Heart right ventricle (tissue), 16 donors: Measurements from ENCODE around the gene HOXB6. TPM values are rescaled to one million over a fixed set of nuclear protein-coding genes. Genes with fewer than 3 reads are reported as not detected.

Experiments used
- ATAC-seq, 8 donors: fragments of 200-7000 bp; cut with Tn5 transposase; one replicate each; pipeline ENCODE4 v1.9.1; 2020; ENCODE audit warnings: mild to moderate bottlenecking in 8 of 8, moderate library complexity in 8 of 8, moderate number of reproducible peaks in 1 of 8
- DNase-seq, 2 donors: peaks; one replicate each; pipeline ENCODE4 v3.0.0-alpha.2; 2020
- H3K27ac ChIP-seq, 10 donors: fragments of 200-600 bp; sonication (generic) in 2 of 10; one replicate each; pipeline versions ENCODE4 v1.5.0 to v1.8.0; 2020 to 2022; ENCODE audit warnings: mild to moderate bottlenecking in 3 of 10
- H3K27me3 ChIP-seq, 7 donors: fragments of 200-600 bp; one replicate each; pipeline ENCODE4 v1.8.0; 2021 to 2022; ENCODE audit warnings: mild to moderate bottlenecking in 2 of 7
- H3K36me3 ChIP-seq, 9 donors: fragments of 200-600 bp; sonication (generic) in 1 of 9; one replicate each; pipeline versions ENCODE4 v1.5.0 to v1.8.0; 2020 to 2022; ENCODE audit warnings: mild to moderate bottlenecking in 2 of 9
- H3K4me1 ChIP-seq, 9 donors: fragments of 200-600 bp; sonication (generic) in 1 of 9; one replicate each; pipeline versions ENCODE4 v1.5.0 to v1.8.0; 2020 to 2022; ENCODE audit warnings: mild to moderate bottlenecking in 4 of 9
- H3K4me3 ChIP-seq, 10 donors: fragments of 200-600 bp; sonication (generic) in 2 of 10; one replicate each; pipeline versions ENCODE4 v1.5.0 to v1.8.0; 2020 to 2022; ENCODE audit warnings: mild to moderate bottlenecking in 7 of 10, moderate library complexity in 2 of 10
- H3K9me3 ChIP-seq, 11 donors: fragments of 200-600 bp in 10 of 11; sonication (generic) in 2 of 11; one replicate each; pipeline versions ENCODE4 v1.5.0 to v1.8.0; 2013 to 2022; ENCODE audit warnings: mild to moderate bottlenecking in 2 of 11, control low read depth in 1 of 11, moderate library complexity in 1 of 11
- WGBS, 2 donors: extraction: QIAGEN DNeasy Blood & Tissue Kit; methylation state at CpG; one replicate each; pipeline ENCODE4 v1.1.7; 2013; ENCODE audit warnings: inconsistent platforms in 1 of 2; 5-methylcytosine and 5-hydroxymethylcytosine counted together
- intact Hi-C, 10 donors: fragments of 100-400 bp; cut with DNase I; formaldehyde crosslinking; loops; one replicate each; pipeline versions ENCODE4 v1.11.1 to v1.14.2; 2022
- polyA plus RNA-seq, 2 donors: library from polyadenylated mRNA; stranded (reverse); fragments of 200-250 nt; gene quantifications; one replicate each; pipeline ENCODE4 v1.2.3, GENCODE V29; 2013
- total RNA-seq, 10 donors: library from RNA; stranded (reverse); fragmentation: NEBNext Ultra II Directional in 3 of 10; extraction: Animal tissue kit (Norgen Biotek cat#: 25700) in 3 of 10; gene quantifications; one replicate each; pipeline versions ENCODE4 v1.2.1 to v1.2.4, GENCODE V29; 2021 to 2023
- TF ChIP-seq, protein P1 (sequence below), 9 donors: fragments of 200-600 bp; sonication (generic) in 2 of 9; IDR thresholded peaks; one replicate each; pipeline versions ENCODE4 v1.5.0 to v1.8.0; 2021 to 2022; ENCODE audit warnings: antibody characterized with exemption in 9 of 9, mild to moderate bottlenecking in 5 of 9, moderate library complexity in 1 of 9
- donor health status: Arrhythmogenic right ventricular cardiomyopathy.
- donor health status: ischemic (EF 13 %, LVEDD 7.1; RV severe dilation, severe dysfunction).
- donor health status: healthy with polysubstance abuse.
- donor health status: DM: no; HTN: yes; CAD: no.
- donor health status: DM: no; HTN: no; CAD: no.
- donor health status: ischemic (EF 25% LVEDD 6.9; RV normal size, moderate dysfunction).
- donor health status: ischemic (EF 25% LVEDD 5.7; RV mildly dilated, moderate dysfunction).
- donor health status: healthy.
- donor health status: DM: yes; HTN: yes; CAD: no.
- donor health status: Ischemic cardiomyopathy.
- donor health status: ischemic (EF 35%, LVEDD 5.7; RV mildly dilated, moderate dysfunction).
- donor health status: nonischemic (EF 11% LVEDD 7.7; RV severe dilation, severe dysfunction).
- donor health status: DM: yes; HTN: yes; CAD: no.
- donor health status: PGD.
- donor health status: ischemic (EF 29% LVEDD 5.4; RV normal size, mild dysfunction).
- donor health status: nonischemic (EF 23%, LVEDD 6.1; RV moderate dilation, normal function).

Gene HOXB6
- total and polyA plus RNA-seq, 12 donors = 0.14 to 1.2 (median 0.41) TPM; not detected in 2

- no peak for ATAC-seq
- no peak overlapping the region for H3K4me3 ChIP-seq
- DNase-seq = no peak
- WGBS, 2 donors = 41 to 44% methylated on average over 5 of the region's 5 CpGs
- H3K9me3 ChIP-seq = no peaks in the 10 kb centered on the region
- TF ChIP-seq, protein P1, sequence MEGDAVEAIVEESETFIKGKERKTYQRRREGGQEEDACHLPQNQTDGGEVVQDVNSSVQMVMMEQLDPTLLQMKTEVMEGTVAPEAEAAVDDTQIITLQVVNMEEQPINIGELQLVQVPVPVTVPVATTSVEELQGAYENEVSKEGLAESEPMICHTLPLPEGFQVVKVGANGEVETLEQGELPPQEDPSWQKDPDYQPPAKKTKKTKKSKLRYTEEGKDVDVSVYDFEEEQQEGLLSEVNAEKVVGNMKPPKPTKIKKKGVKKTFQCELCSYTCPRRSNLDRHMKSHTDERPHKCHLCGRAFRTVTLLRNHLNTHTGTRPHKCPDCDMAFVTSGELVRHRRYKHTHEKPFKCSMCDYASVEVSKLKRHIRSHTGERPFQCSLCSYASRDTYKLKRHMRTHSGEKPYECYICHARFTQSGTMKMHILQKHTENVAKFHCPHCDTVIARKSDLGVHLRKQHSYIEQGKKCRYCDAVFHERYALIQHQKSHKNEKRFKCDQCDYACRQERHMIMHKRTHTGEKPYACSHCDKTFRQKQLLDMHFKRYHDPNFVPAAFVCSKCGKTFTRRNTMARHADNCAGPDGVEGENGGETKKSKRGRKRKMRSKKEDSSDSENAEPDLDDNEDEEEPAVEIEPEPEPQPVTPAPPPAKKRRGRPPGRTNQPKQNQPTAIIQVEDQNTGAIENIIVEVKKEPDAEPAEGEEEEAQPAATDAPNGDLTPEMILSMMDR (IDR thresholded peaks at IDR 0.05) = no peak
- peaks cover 0 to 4% (median 0%) of the 10 kb centered on the region in 9 donors for H3K36me3 ChIP-seq
- H3K4me1 ChIP-seq = peaks cover 0 to 26% (median 0%) of the 10 kb centered on the region in 9 donors
- no peak overlapping the region for H3K27ac ChIP-seq
- intact Hi-C loops = no loop called here
- peaks cover 0 to 100% (median 96%) of the 10 kb centered on the region in 7 donors for H3K27me3 ChIP-seq
Observed at GRCh38 chr17:48553190-48553547, 51.6 kb downstream of the HOXB6 start.

GRCh38 chr17:48552466-48553189 lies 52.2 kb downstream of the HOXB6 start:
- Histone ChIP-seq H3K4me3 (no peak overlapping the region), H3K36me3 (peaks cover 0 to 4% (median 0%) of the 10 kb centered on the region in 9 donors), H3K27me3 (peaks cover 0 to 100% (median 96%) of the 10 kb centered on the region in 7 donors), H3K9me3 (no peaks in the 10 kb centered on the region), H3K27ac (no peak overlapping the region), H3K4me1 (peaks cover 0 to 28% (median 0%) of the 10 kb centered on the region in 9 donors)
- TF ChIP-seq, protein P1 (IDR thresholded peaks at IDR 0.05) = no peak
- 33 to 39% methylated on average over 11 of the region's 11 CpGs for WGBS, 2 donors
- no peak for ATAC-seq
- DNase-seq = no peak
- intact Hi-C loops = no loop called here

DNA sequence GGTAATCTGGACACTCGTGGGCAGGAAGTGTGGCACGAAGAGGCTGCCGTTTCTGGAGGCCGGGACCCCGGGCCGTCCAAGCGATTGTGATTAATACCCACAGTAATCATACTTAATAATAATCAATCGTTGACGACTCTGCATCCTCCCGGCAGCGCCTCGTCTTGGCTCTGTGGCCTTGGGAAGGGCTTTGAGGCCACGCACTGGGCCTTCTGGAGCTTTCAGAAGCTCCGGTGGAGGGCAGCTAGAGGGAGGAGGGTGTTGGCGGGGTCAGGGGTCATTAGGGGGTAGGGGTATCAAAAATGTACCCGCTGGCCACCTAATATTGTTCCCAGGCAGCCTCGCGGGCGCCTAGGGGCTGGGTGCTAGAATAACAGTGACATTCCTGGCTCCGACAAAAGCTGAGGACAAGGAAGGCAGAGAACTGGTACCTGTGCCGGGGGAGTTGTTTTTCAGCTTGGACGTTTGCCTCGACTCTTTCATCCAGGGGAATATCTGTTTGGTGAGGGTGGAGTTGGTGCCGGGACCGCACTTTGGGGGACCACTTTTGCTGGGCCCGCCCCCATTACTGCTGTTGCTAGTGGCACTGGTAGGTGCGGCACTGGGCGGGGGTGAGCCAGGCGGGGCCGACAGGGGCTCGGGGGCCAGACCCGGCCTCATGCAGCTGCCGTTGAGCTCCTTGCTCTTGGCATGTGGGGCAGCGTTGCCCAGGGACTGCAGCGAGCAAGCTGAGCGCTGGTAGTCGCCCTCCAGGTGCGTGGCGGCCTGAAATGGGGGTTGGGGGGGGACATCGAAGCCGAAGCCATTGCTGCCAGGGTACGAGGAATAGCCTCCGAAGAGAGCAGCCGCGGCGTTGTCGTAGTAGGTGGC lies 53.0 kb downstream of the HOXB6 start:
- intact Hi-C loops = no loop called here
- Histone ChIP-seq H3K27me3 (peaks cover 0 to 100% (median 96%) of the 10 kb centered on the region in 7 donors), H3K9me3 (no peaks in the 10 kb centered on the region), H3K4me3 (no peak overlapping the region), H3K4me1 (peaks cover 0 to 29% (median 0%) of the 10 kb centered on the region in 9 donors), H3K27ac (no peak overlapping the region), H3K36me3 (peaks cover 0 to 4% (median 0%) of the 10 kb centered on the region in 9 donors)
- ATAC-seq = no peak
- TF ChIP-seq, protein P1 (IDR thresholded peaks at IDR 0.05) = no peak
- no peak for DNase-seq
- WGBS, 2 donors = 42 to 48% methylated on average over 47 of the region's 47 CpGs

DNA sequence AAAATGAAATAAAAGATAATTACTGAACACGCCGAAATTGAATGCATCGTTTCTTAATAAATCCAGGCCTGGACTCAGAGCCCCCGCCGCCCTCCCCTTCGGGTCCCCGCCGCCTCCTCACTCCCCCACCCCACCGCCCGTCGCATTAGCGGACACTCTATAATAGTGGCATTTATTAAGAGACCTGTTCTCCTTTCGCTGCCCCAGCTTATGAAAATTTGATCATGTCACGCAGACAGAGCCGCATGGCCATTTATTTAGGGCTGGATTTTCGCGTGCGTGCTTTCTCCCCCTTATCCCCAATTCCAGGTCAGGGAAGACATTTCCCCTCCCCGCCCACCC lies 53.6 kb downstream of the HOXB6 start:
- H3K27ac ChIP-seq = no peak overlapping the region
- intact Hi-C loops = no loop called here
- no peak for DNase-seq
- no peak for ATAC-seq
- peaks cover 0 to 4% (median 0%) of the 10 kb centered on the region in 9 donors for H3K36me3 ChIP-seq
- peaks cover 0 to 33% (median 6%) of the 10 kb centered on the region in 9 donors for H3K4me1 ChIP-seq
- TF ChIP-seq, protein P1 (IDR thresholded peaks at IDR 0.05) = no peak
- no peaks in the 10 kb centered on the region for H3K9me3 ChIP-seq
- H3K27me3 ChIP-seq = peaks cover 0 to 100% (median 96%) of the 10 kb centered on the region in 7 donors
- 47 to 56% methylated on average over 19 of the region's 19 CpGs for WGBS, 2 donors
- H3K4me3 ChIP-seq = no peak overlapping the region
